Activated CD4-positive, alpha-beta T cell treated with anti-CD3 and anti-CD28 coated beads, Interleukin-2, amount 10 ng/mL, durations not matched to agents 7 days and 5 days (primary cell): ENCODE results near the gene PSMC4. TPM values are rescaled to one million over a fixed set of nuclear protein-coding genes. Genes with fewer than 3 reads are reported as not detected.

Experiments
- total RNA-seq, 2 experiments: library from RNA; stranded (reverse); gene quantifications; one replicate each; pipeline ENCODE4 v1.2.3, GENCODE V29; 2021

Gene PSMC4
- total RNA-seq, 2 experiments from 2014 or later = 108 to 122 TPM

Other genes starting within 250 kb of the PSMC4 start
- gene CLC, start 233.1 kb upstream of the PSMC4 start, total RNA-seq = not detected
- not detected for gene LEUTX, start 192.3 kb upstream of the PSMC4 start, total RNA-seq
- gene DYRK1B, start 137.0 kb upstream of the PSMC4 start, total RNA-seq = 10 to 100 TPM; 10.9 to 11.5 TPM
- gene FBL, start 124.8 kb upstream of the PSMC4 start, total RNA-seq = 100 to 1,000 TPM; 330 to 377 TPM
- 1 to 10 TPM; 7.1 TPM for gene FCGBP, start 36.5 kb upstream of the PSMC4 start, total RNA-seq
- 1 to 10 TPM; 6.1 to 8.9 TPM for gene ZNF546, start 25.9 kb downstream of the PSMC4 start, total RNA-seq
- gene ZNF780B, start 85.1 kb downstream of the PSMC4 start, total RNA-seq = 10 to 100 TPM; 28.3 to 30.5 TPM
- 10 to 100 TPM; 24.1 to 24.5 TPM for gene ZNF780A, start 119.8 kb downstream of the PSMC4 start, total RNA-seq
- gene MAP3K10, start 220.3 kb downstream of the PSMC4 start, total RNA-seq = 10 to 100 TPM; 15.7 to 19.7 TPM
- gene TTC9B, start 247.2 kb downstream of the PSMC4 start, total RNA-seq = not detected